ENCODE measurements around the gene SHC3.

SHC3 gene

GRCh38 chr9:89174291-89174690 is 4.3 kb downstream of the SHC3 start:
- no peak for TF ChIP-seq CTCF (IDR thresholded peaks at IDR 0.05; ENCODE audit: poor library complexity, severe bottlenecking)
- no peaks in the 10 kb centered on the region for H3K4me1 ChIP-seq (ENCODE audit: insufficient read depth, poor library complexity, severe bottlenecking)
- no peak for DNase-seq (ENCODE audit: low spot score)
- no peaks in the 10 kb centered on the region for H3K9me3 ChIP-seq (ENCODE audit: severe bottlenecking)
- peaks cover 27% of the 10 kb centered on the region for H3K27me3 ChIP-seq (ENCODE audit: insufficient read depth, poor library complexity, severe bottlenecking)
- ATAC-seq (ENCODE audit: low read depth), result no peak
- H3K36me3 ChIP-seq (ENCODE audit: low read depth), result no peaks in the 10 kb centered on the region
- no peak overlapping the region for H3K4me3 ChIP-seq (ENCODE audit: severe bottlenecking)
- H3K27ac ChIP-seq (ENCODE audit: poor library complexity, severe bottlenecking), result no peak overlapping the region

GRCh38 chr9:89173072-89173471 is 5.5 kb downstream of the SHC3 start:
- Histone ChIP-seq H3K27me3 (ENCODE audit: insufficient read depth, poor library complexity, severe bottlenecking) (peaks cover 18% of the 10 kb centered on the region), H3K9me3 (ENCODE audit: severe bottlenecking) (no peaks in the 10 kb centered on the region), H3K36me3 (ENCODE audit: low read depth) (no peaks in the 10 kb centered on the region), H3K27ac (ENCODE audit: poor library complexity, severe bottlenecking) (no peak overlapping the region), H3K4me1 (ENCODE audit: insufficient read depth, poor library complexity, severe bottlenecking) (no peaks in the 10 kb centered on the region), H3K4me3 (ENCODE audit: severe bottlenecking) (no peak overlapping the region)
- no peak for TF ChIP-seq CTCF (IDR thresholded peaks at IDR 0.05; ENCODE audit: poor library complexity, severe bottlenecking)
- ATAC-seq (ENCODE audit: low read depth) (no peak), DNase-seq (ENCODE audit: low spot score) (no peak)

- Histone ChIP-seq H3K9me3 (ENCODE audit: severe bottlenecking) (no peaks in the 10 kb centered on the region), H3K4me1 (ENCODE audit: insufficient read depth, poor library complexity, severe bottlenecking) (no peaks in the 10 kb centered on the region), H3K27ac (ENCODE audit: poor library complexity, severe bottlenecking) (no peak overlapping the region), H3K36me3 (ENCODE audit: low read depth) (no peaks in the 10 kb centered on the region), H3K4me3 (ENCODE audit: severe bottlenecking) (no peak overlapping the region), H3K27me3 (ENCODE audit: insufficient read depth, poor library complexity, severe bottlenecking) (peaks cover 13% of the 10 kb centered on the region)
- ATAC-seq (ENCODE audit: low read depth), result no peak
- no peak for TF ChIP-seq CTCF (IDR thresholded peaks at IDR 0.05; ENCODE audit: poor library complexity, severe bottlenecking)
- no peak for DNase-seq (ENCODE audit: low spot score)
Observed at GRCh38 chr9:89172398-89172797, 6.2 kb downstream of the SHC3 start.

GRCh38 chr9:89171693-89172092 is 6.9 kb downstream of the SHC3 start:
- Histone ChIP-seq H3K4me1 (ENCODE audit: insufficient read depth, poor library complexity, severe bottlenecking) (no peaks in the 10 kb centered on the region), H3K4me3 (ENCODE audit: severe bottlenecking) (no peak overlapping the region), H3K27ac (ENCODE audit: poor library complexity, severe bottlenecking) (no peak overlapping the region), H3K36me3 (ENCODE audit: low read depth) (no peaks in the 10 kb centered on the region), H3K9me3 (ENCODE audit: severe bottlenecking) (no peaks in the 10 kb centered on the region), H3K27me3 (ENCODE audit: insufficient read depth, poor library complexity, severe bottlenecking) (peaks cover 6% of the 10 kb centered on the region)
- peak; percentile 19 for TF ChIP-seq CTCF (IDR thresholded peaks at IDR 0.05; ENCODE audit: poor library complexity, severe bottlenecking)
- ATAC-seq (ENCODE audit: low read depth), result no peak; the same call in 2 of the 3 replicates
- no peak for DNase-seq (ENCODE audit: low spot score)

- no peak for TF ChIP-seq CTCF (IDR thresholded peaks at IDR 0.05; ENCODE audit: poor library complexity, severe bottlenecking)
- H3K4me1 ChIP-seq (ENCODE audit: insufficient read depth, poor library complexity, severe bottlenecking), result no peaks in the 10 kb centered on the region
- no peaks in the 10 kb centered on the region for H3K9me3 ChIP-seq (ENCODE audit: severe bottlenecking)
- ATAC-seq (ENCODE audit: low read depth), result no peak
- H3K27ac ChIP-seq (ENCODE audit: poor library complexity, severe bottlenecking), result no peak overlapping the region
- no peaks in the 10 kb centered on the region for H3K36me3 ChIP-seq (ENCODE audit: low read depth)
- no peak for DNase-seq (ENCODE audit: low spot score)
- no peak overlapping the region for H3K4me3 ChIP-seq (ENCODE audit: severe bottlenecking)
- peaks cover 2% of the 10 kb centered on the region for H3K27me3 ChIP-seq (ENCODE audit: insufficient read depth, poor library complexity, severe bottlenecking)
Observed at GRCh38 chr9:89171231-89171630, 7.4 kb downstream of the SHC3 start.

All from RWPE2 (cell line).